ENCODE results near the gene MTHFSD.
"Not testable (repeated sequence)": the region's sequence is repeated elsewhere in the genome, so short reads cannot be mapped to it uniquely, and the experiment has no call there.

The MTHFSD gene

GRCh38 chr16:86554917-86555703, at the start of gene MTHFSD:
Gene MTHFSD (minus strand): TSS chr16:86555235. CDS start chr16:86555184, 51 bp downstream.
- peak; percentile 95 for DNase-seq

- DNase-seq, result peak; percentile 58
Observed at GRCh38 chr16:86604436-86605193, 49.6 kb upstream of the MTHFSD start.

- no peak for DNase-seq
Observed at GRCh38 chr16:86602521-86602920, 47.5 kb upstream of the MTHFSD start.

- DNase-seq, result no peak
Observed at GRCh38 chr16:86601356-86601755, 46.3 kb upstream of the MTHFSD start.

GRCh38 chr16:86598607-86599565, 43.9 kb upstream of the MTHFSD start:
- no peak for DNase-seq

GRCh38 chr16:86597880-86598606, 43.0 kb upstream of the MTHFSD start:
- DNase-seq, result no peak

GRCh38 chr16:86597126-86597879, 42.3 kb upstream of the MTHFSD start:
- no peak for DNase-seq

GRCh38 chr16:86595983-86596605, 41.1 kb upstream of the MTHFSD start:
- DNase-seq, result no peak

GRCh38 chr16:86594721-86595120, 39.7 kb upstream of the MTHFSD start:
- DNase-seq, result no peak

GRCh38 chr16:86593913-86594620, 39.0 kb upstream of the MTHFSD start:
- DNase-seq, result no peak

GRCh38 chr16:86591270-86591669, 36.2 kb upstream of the MTHFSD start:
- no peak for DNase-seq

- no peak for DNase-seq
Observed at GRCh38 chr16:86590501-86591144, 35.6 kb upstream of the MTHFSD start.

GRCh38 chr16:86587955-86588354, 32.9 kb upstream of the MTHFSD start:
- DNase-seq, result not testable (repeated sequence)

- no peak for DNase-seq
Observed at GRCh38 chr16:86587487-86587886, 32.5 kb upstream of the MTHFSD start.

GRCh38 chr16:86585821-86586611, 31.0 kb upstream of the MTHFSD start:
- DNase-seq, result no peak

GRCh38 chr16:86584726-86585721, 30.0 kb upstream of the MTHFSD start:
- DNase-seq, result no peak

GRCh38 chr16:86584071-86584685, 29.1 kb upstream of the MTHFSD start:
- DNase-seq, result no peak
